Body of pancreas (tissue), 4 donors: ENCODE data around the gene FOXP1.

Experiments used
- POLR2A ChIP-seq, 3 donors: fragments of 450-650 bp; IDR thresholded peaks; one replicate each; pipeline ENCODE4 v1.6.1; 2016; ENCODE audit warnings: antibody characterized with exemption in 3 of 3, mild to moderate bottlenecking in 2 of 3
- TF ChIP-seq, protein P1 (sequence below), 7 experiments: fragments of 450-650 bp in 4 of 7; fragments of 200-600 bp in 3 of 7; sonication (generic) in 3 of 7; IDR thresholded peaks; one replicate each; pipeline ENCODE4 v1.5.1; 2016 to 2019; ENCODE audit warnings: antibody characterized with exemption in 7 of 7

DNA sequence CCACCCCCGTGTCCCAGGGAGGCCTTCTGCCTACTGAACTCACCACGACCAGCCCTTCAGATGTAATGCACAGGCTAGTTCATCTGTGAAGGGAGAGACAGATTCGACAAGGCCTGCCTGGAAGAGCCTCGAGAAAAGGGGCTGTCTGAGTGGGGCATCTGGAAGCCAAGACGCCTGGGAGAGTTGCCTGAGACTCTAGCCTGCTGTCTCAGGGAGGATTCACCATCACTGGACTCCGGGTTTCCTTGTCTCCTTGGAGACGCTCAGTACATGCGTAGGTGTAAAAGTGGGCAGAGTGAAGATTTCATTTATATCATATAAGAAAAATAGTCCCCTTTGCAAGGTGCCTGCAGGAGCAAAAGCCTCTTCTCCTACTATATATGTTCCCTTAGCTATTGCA is 468.9 kb downstream of the FOXP1 start:
- TF ChIP-seq, protein P1, sequence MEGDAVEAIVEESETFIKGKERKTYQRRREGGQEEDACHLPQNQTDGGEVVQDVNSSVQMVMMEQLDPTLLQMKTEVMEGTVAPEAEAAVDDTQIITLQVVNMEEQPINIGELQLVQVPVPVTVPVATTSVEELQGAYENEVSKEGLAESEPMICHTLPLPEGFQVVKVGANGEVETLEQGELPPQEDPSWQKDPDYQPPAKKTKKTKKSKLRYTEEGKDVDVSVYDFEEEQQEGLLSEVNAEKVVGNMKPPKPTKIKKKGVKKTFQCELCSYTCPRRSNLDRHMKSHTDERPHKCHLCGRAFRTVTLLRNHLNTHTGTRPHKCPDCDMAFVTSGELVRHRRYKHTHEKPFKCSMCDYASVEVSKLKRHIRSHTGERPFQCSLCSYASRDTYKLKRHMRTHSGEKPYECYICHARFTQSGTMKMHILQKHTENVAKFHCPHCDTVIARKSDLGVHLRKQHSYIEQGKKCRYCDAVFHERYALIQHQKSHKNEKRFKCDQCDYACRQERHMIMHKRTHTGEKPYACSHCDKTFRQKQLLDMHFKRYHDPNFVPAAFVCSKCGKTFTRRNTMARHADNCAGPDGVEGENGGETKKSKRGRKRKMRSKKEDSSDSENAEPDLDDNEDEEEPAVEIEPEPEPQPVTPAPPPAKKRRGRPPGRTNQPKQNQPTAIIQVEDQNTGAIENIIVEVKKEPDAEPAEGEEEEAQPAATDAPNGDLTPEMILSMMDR (IDR thresholded peaks at IDR 0.05), result no peak
- TF ChIP-seq POLR2A (IDR thresholded peaks at IDR 0.05), result no peak
